HPDE6-E6E7 (cell line): ENCODE data around the gene PAFAH1B1.
"Not testable (repeated sequence)": the region's sequence is repeated elsewhere in the genome, so short reads cannot be mapped to it uniquely, and the experiment has no call there.

ENCODE experiments used
- DNase-seq: peaks from one replicate; pipeline ENCODE4 v3.0.0; 2011; ENCODE audit warnings: missing footprints; ENCODE audit errors: extremely low spot score

The PAFAH1B1 gene

GRCh38 chr17:2592971-2593820 is at the start of gene PAFAH1B1:
Gene PAFAH1B1, plus strand, starts transcription at chr17:2593654. Its CDS starts 44,635 bp downstream, at chr17:2638289.
- DNase-seq = peak; percentile 85

GRCh38 chr17:2545393-2545792 is 48.1 kb upstream of the PAFAH1B1 start:
- DNase-seq = no peak

- DNase-seq = peak; percentile 71
These were observed 46.3 kb upstream of the PAFAH1B1 start for GRCh38 chr17:2547176-2547575.

GRCh38 chr17:2548026-2548425 is 45.4 kb upstream of the PAFAH1B1 start:
- not testable (repeated sequence) for DNase-seq

GRCh38 chr17:2549392-2550211 is 43.9 kb upstream of the PAFAH1B1 start:
- DNase-seq = no peak

- no peak for DNase-seq
These were observed 42.0 kb upstream of the PAFAH1B1 start for GRCh38 chr17:2551493-2551892.

- no peak for DNase-seq
These were observed 41.5 kb upstream of the PAFAH1B1 start for GRCh38 chr17:2551928-2552327.

- DNase-seq = no peak
These were observed 32.8 kb upstream of the PAFAH1B1 start for GRCh38 chr17:2560658-2561057.

- no peak for DNase-seq
These were observed 31.1 kb upstream of the PAFAH1B1 start for GRCh38 chr17:2562162-2562858.

- DNase-seq = peak; percentile 88
These were observed 30.4 kb upstream of the PAFAH1B1 start for GRCh38 chr17:2563061-2563460.

- DNase-seq = no peak
These were observed 29.9 kb upstream of the PAFAH1B1 start for GRCh38 chr17:2563543-2563942.

GRCh38 chr17:2564877-2565276 is 28.6 kb upstream of the PAFAH1B1 start:
- peak; percentile 73 for DNase-seq

GRCh38 chr17:2566056-2566455 is 27.4 kb upstream of the PAFAH1B1 start:
- DNase-seq = no peak

- no peak for DNase-seq
These were observed 21.7 kb upstream of the PAFAH1B1 start for GRCh38 chr17:2571523-2572303.

GRCh38 chr17:2572304-2572609 is 21.2 kb upstream of the PAFAH1B1 start:
- not testable (repeated sequence) for DNase-seq

- no peak for DNase-seq
These were observed 13.3 kb upstream of the PAFAH1B1 start for GRCh38 chr17:2580151-2580550.

GRCh38 chr17:2580661-2581060 is 12.8 kb upstream of the PAFAH1B1 start:
- no peak for DNase-seq

GRCh38 chr17:2582493-2582892 is 11.0 kb upstream of the PAFAH1B1 start:
- no peak for DNase-seq

- no peak for DNase-seq
These were observed 2.3 kb upstream of the PAFAH1B1 start for GRCh38 chr17:2591040-2591640.

GRCh38 chr17:2593821-2594721 is 617 bp downstream of the PAFAH1B1 start:
- DNase-seq = peak; percentile 46
